GM23338 (cell line): ENCODE measurements around the gene NFATC1. TPM values are rescaled to one million over a fixed set of nuclear protein-coding genes. Genes with fewer than 3 reads are reported as not detected.
"Not testable (repeated sequence)": the region's sequence is repeated elsewhere in the genome, so short reads cannot be mapped to it uniquely, and the experiment has no call there.

Source experiments
- ATAC-seq: fragments of 200-7000 bp; cut with Tn5 transposase; 3 replicates; pipeline ENCODE4 v1.9.1; 2020
- DNase-seq: peaks from one replicate; pipeline ENCODE4 v3.0.0-alpha.2; 2015; ENCODE audit warnings: low spot score
- H2AFZ ChIP-seq: fragments of 200-600 bp; sonication (generic); 2 replicates; pipeline ENCODE4 v1.8.0; 2016; ENCODE audit warnings: antibody characterized with exemption, mild to moderate bottlenecking, moderate library complexity
- H3F3A ChIP-seq: fragments of 200-600 bp; sonication (generic); replicated peaks from 2 replicates; pipeline ENCODE4 v1.8.0; 2017; ENCODE audit warnings: antibody characterized with exemption, mixed run types, low read depth
- H3K27ac ChIP-seq: fragments of 200-600 bp; sonication (generic); 2 replicates; pipeline ENCODE4 v1.6.1; 2016; ENCODE audit warnings: low read depth
- H3K27me3 ChIP-seq: fragments of 200-600 bp; sonication (generic); 2 replicates; pipeline ENCODE4 v1.8.0; 2016; ENCODE audit warnings: mild to moderate bottlenecking, mixed run types, moderate library complexity; ENCODE audit not compliant: insufficient read depth
- H3K36me3 ChIP-seq: fragments of 200-600 bp; sonication (generic); 2 replicates; pipeline ENCODE4 v1.8.0; 2016; ENCODE audit warnings: mild to moderate bottlenecking; ENCODE audit not compliant: insufficient read depth
- H3K4me1 ChIP-seq: fragments of 200-600 bp; sonication (generic); 2 replicates; pipeline ENCODE4 v1.8.0; 2016; ENCODE audit warnings: mild to moderate bottlenecking, moderate library complexity; ENCODE audit not compliant: insufficient read depth
- H3K4me2 ChIP-seq: fragments of 200-600 bp; sonication (generic); 2 replicates; pipeline ENCODE4 v1.7.1; 2017; ENCODE audit warnings: mixed run types
- H3K4me3 ChIP-seq: fragments of 200-600 bp; sonication (generic); 2 replicates; pipeline ENCODE4 v1.6.1; 2016; ENCODE audit warnings: mixed run types
- H3K79me2 ChIP-seq: fragments of 200-600 bp; sonication (generic); replicated peaks from 2 replicates; pipeline ENCODE4 v1.8.0; 2017; ENCODE audit warnings: mild to moderate bottlenecking; ENCODE audit not compliant: insufficient read depth
- H3K9me2 ChIP-seq: fragments of 200-600 bp; sonication (generic); 2 replicates; pipeline ENCODE4 v1.8.0; 2017; ENCODE audit not compliant: insufficient read depth
- H4K20me1 ChIP-seq: fragments of 200-600 bp; sonication (generic); replicated peaks from 2 replicates; pipeline ENCODE4 v1.8.0; 2017; ENCODE audit warnings: mild to moderate bottlenecking; ENCODE audit not compliant: insufficient read depth
- H3K27ac Mint-ChIP-seq: 2 replicates; pipeline ENCODE4 v1.8.0; 2020; ENCODE audit warnings: inconsistent platforms, mild to moderate bottlenecking, moderate library complexity, mixed read lengths
- H3K27me3 Mint-ChIP-seq: 3 replicates; pipeline ENCODE4 v1.8.0; 2022; ENCODE audit warnings: low read depth, mild to moderate bottlenecking, moderate library complexity, mixed read lengths, inconsistent platforms; ENCODE audit not compliant: insufficient read depth, poor library complexity
- H3K36me3 Mint-ChIP-seq: 3 replicates; pipeline ENCODE4 v1.8.0; 2021; ENCODE audit warnings: low read depth, mild to moderate bottlenecking, inconsistent platforms, moderate library complexity, mixed read lengths
- H3K4me1 Mint-ChIP-seq: 3 replicates; pipeline ENCODE4 v1.8.0; 2020; ENCODE audit warnings: mild to moderate bottlenecking, inconsistent platforms, mixed read lengths
- H3K4me3 Mint-ChIP-seq: 3 replicates; pipeline ENCODE4 v1.8.0; 2021; ENCODE audit warnings: moderate library complexity, mild to moderate bottlenecking, inconsistent platforms, mixed read lengths
- H3K9me3 Mint-ChIP-seq: 3 replicates; pipeline ENCODE4 v1.8.0; 2020; ENCODE audit warnings: moderate library complexity, mild to moderate bottlenecking, inconsistent platforms, mixed read lengths
- EZH2 ChIP-seq: fragments of 200-600 bp; sonication (generic); IDR thresholded peaks from one replicate; pipeline ENCODE4 v1.8.0; 2017; ENCODE audit warnings: antibody characterized with exemption, mild to moderate bottlenecking, low read depth; ENCODE audit not compliant: unreplicated experiment
- EZH2phosphoT487 ChIP-seq: fragments of 200-600 bp; sonication (generic); IDR thresholded peaks from one replicate; pipeline ENCODE4 v1.8.1; 2018; ENCODE audit warnings: antibody characterized with exemption; ENCODE audit not compliant: unreplicated experiment
- ZNF114 ChIP-seq: fragments of 250-450 bp; sonication (Bioruptor Pico); IDR thresholded peaks from 2 replicates; pipeline ENCODE4 v1.5.0; 2020; ENCODE audit warnings: mild to moderate bottlenecking, moderate library complexity
- ZNF331 ChIP-seq: fragments of 250-450 bp; sonication (Bioruptor Pico); IDR thresholded peaks from 2 replicates; pipeline ENCODE4 v1.5.0; 2020; ENCODE audit warnings: low read depth, mild to moderate bottlenecking, moderate library complexity
- ZNF462 ChIP-seq: fragments of 250-450 bp; sonication (Bioruptor Pico); IDR thresholded peaks from 2 replicates; pipeline ENCODE4 v1.5.0; 2020; ENCODE audit warnings: mild to moderate bottlenecking, moderate library complexity
- polyA plus RNA-seq: library from polyadenylated mRNA; unstranded; fragments of >200 nt; fragmentation: Nextera tagmentation; extraction: Ambion mirVana; gene quantifications from 2 replicates; pipeline ENCODE4 v1.2.1, GENCODE V29; 2016
- total RNA-seq: library from RNA; depleted of rRNA; stranded (reverse); fragments of >200 nt; shearing (Covaris generic); gene quantifications from 2 replicates; pipeline ENCODE4 v1.2.3, GENCODE V29; 2014

Gene NFATC1
- total and polyA plus RNA-seq, 2 experiments from 2014 or later: 3.9 to 6.4 TPM

GRCh38 chr18:79481046-79481790 is 85.5 kb downstream of the NFATC1 start (continued):
- TF ChIP-seq ZNF462 (CRISPR knock-in tag) (no peak), EZH2phosphoT487 (no peak)

- not testable (repeated sequence) for ATAC-seq
Observed at GRCh38 chr18:79483393-79483792, 87.7 kb downstream of the NFATC1 start.

GRCh38 chr18:79483971-79484491 is 88.3 kb downstream of the NFATC1 start:
- Histone ChIP-seq H4K20me1 (no peaks in the 10 kb centered on the region), H3K27ac (no peak overlapping the region), H3K27me3 (no peaks in the 10 kb centered on the region), H2AFZ (no peak overlapping the region), H3K9me2 (no peaks in the 10 kb centered on the region), H3K4me2 (no peak overlapping the region), H3F3A (no peaks in the 10 kb centered on the region), H3K4me3 (no peak overlapping the region), H3K79me2 (no peaks in the 10 kb centered on the region), H3K4me1 (no peaks in the 10 kb centered on the region), H3K36me3 (no peaks in the 10 kb centered on the region)
- no peaks in the 10 kb centered on the region for H3K36me3 Mint-ChIP-seq
- H3K27me3 Mint-ChIP-seq: peaks cover 5% of the 10 kb centered on the region
- ATAC-seq (no peak), DNase-seq (no peak)
- no peak overlapping the region; the same call in 1 of the 2 replicates for H3K27ac Mint-ChIP-seq
- no peaks in the 10 kb centered on the region for H3K9me3 Mint-ChIP-seq
- H3K4me3 Mint-ChIP-seq: no peak overlapping the region
- TF ChIP-seq EZH2 (no peak), ZNF114 (CRISPR knock-in tag) (no peak), ZNF331 (CRISPR knock-in tag) (no peak)
- H3K4me1 Mint-ChIP-seq: peaks cover 4% of the 10 kb centered on the region; the same call in 1 of the 3 replicates

More at GRCh38 chr18:79483393-79483792, 87.7 kb downstream of the NFATC1 start:
- not testable (repeated sequence) for DNase-seq, H3K27ac Mint-ChIP-seq, H3F3A ChIP-seq, H3K27me3 Mint-ChIP-seq, H3K4me2 ChIP-seq, H3K9me2 ChIP-seq, H3K4me3 ChIP-seq, H3K36me3 Mint-ChIP-seq, H3K79me2 ChIP-seq, H3K4me1 ChIP-seq, H2AFZ ChIP-seq, H3K36me3 ChIP-seq, H4K20me1 ChIP-seq, H3K4me3 Mint-ChIP-seq, H3K9me3 Mint-ChIP-seq, H3K4me1 Mint-ChIP-seq, H3K27me3 ChIP-seq, H3K27ac ChIP-seq
